Measurements from ENCODE around the gene NDUFAF2.

GRCh38 chr5:61001647-61002046 lies 56.6 kb downstream of the NDUFAF2 start:
- TF ChIP-seq NRF1 (IDR thresholded peaks at IDR 0.05; ENCODE audit: low read depth, low read length) (no peak), CTCF (IDR thresholded peaks at IDR 0.05) (no peak), TEAD4 (IDR thresholded peaks at IDR 0.05; ENCODE audit: borderline replicate concordance, insufficient read depth) (no peak), RAD21 (IDR thresholded peaks at IDR 0.05; ENCODE audit: low read length) (no peak), MAX (IDR thresholded peaks at IDR 0.05; ENCODE audit: low read depth) (no peak), RXRA (IDR thresholded peaks at IDR 0.05; ENCODE audit: borderline replicate concordance, low read depth) (no peak), POLR2AphosphoS5 (IDR thresholded peaks at IDR 0.05; ENCODE audit: low read depth, low read length) (no peak), EP300 (IDR thresholded peaks at IDR 0.05; ENCODE audit: borderline replicate concordance in 1 of 2, low read depth in 1 of 2, low read length in 1 of 2) (no peak), SMC3 (IDR thresholded peaks at IDR 0.05; ENCODE audit: low read depth, low read length) (no peak)

All from SK-N-SH (cell line).